Fibroblast of lung (primary cell): ENCODE measurements around the gene CRP. TPM values are rescaled to one million over a fixed set of nuclear protein-coding genes. Genes with fewer than 3 reads are reported as not detected.

Experiments used
- DNase-seq, 2 donors: peaks; one replicate each; pipeline versions ENCODE4 v3.0.0 to v3.0.0-alpha.2; 2010; ENCODE audit warnings: low read depth in 2 of 2
- H2AFZ ChIP-seq: 2 replicates; pipeline ENCODE4 v1.5.1; 2012; ENCODE audit warnings: low read length, control low read depth, inconsistent platforms
- H3K27ac ChIP-seq: 2 replicates; pipeline ENCODE4 v1.5.1; 2011; ENCODE audit warnings: low read length, control low read depth; ENCODE audit not compliant: insufficient read depth
- H3K27me3 ChIP-seq: 2 replicates; pipeline ENCODE4 v1.5.1; 2011; ENCODE audit warnings: mild to moderate bottlenecking, low read length; ENCODE audit not compliant: control insufficient read depth, insufficient read depth
- H3K36me3 ChIP-seq: 2 replicates; pipeline ENCODE4 v1.5.1; 2011; ENCODE audit warnings: low read length; ENCODE audit not compliant: control insufficient read depth, insufficient read depth
- H3K4me1 ChIP-seq: 2 replicates; pipeline ENCODE4 v1.5.1; 2011; ENCODE audit warnings: low read length; ENCODE audit not compliant: control insufficient read depth, insufficient read depth; ENCODE audit errors: extremely low read depth
- H3K4me2 ChIP-seq: 2 replicates; pipeline ENCODE4 v1.5.1; 2011; ENCODE audit warnings: low read length, control low read depth; ENCODE audit not compliant: insufficient read depth; ENCODE audit errors: extremely low read depth
- H3K4me3 ChIP-seq, 4 experiments: fragments of 200-600 bp in 1 of 4; sonication (generic) in 1 of 4; replicated peaks in 1 of 4; 2 replicates each; pipeline ENCODE4 v1.5.1; 2011 to 2016; ENCODE audit warnings: low read length in 4 of 4, low read depth in 3 of 4, mild to moderate bottlenecking in 3 of 4, control low read depth in 2 of 4, inconsistent platforms in 1 of 4, mixed read lengths in 1 of 4; ENCODE audit not compliant: insufficient read depth in 1 of 4; ENCODE audit errors: control extremely low read depth in 1 of 4
- H3K79me2 ChIP-seq: 2 replicates; pipeline ENCODE4 v1.5.1; 2012; ENCODE audit warnings: mild to moderate bottlenecking, low read length, inconsistent platforms; ENCODE audit not compliant: control insufficient read depth, insufficient read depth
- H3K9ac ChIP-seq: 2 replicates; pipeline ENCODE4 v1.5.1; 2011; ENCODE audit warnings: mild to moderate bottlenecking, low read length, control low read depth; ENCODE audit not compliant: insufficient read depth
- H3K9me3 ChIP-seq: 2 replicates; pipeline ENCODE4 v1.5.1; 2012; ENCODE audit warnings: low read depth, low read length; ENCODE audit not compliant: control insufficient read depth, insufficient read depth
- H4K20me1 ChIP-seq: 2 replicates; pipeline ENCODE4 v1.5.1; 2011; ENCODE audit warnings: low read length; ENCODE audit not compliant: control insufficient read depth, insufficient read depth; ENCODE audit errors: extremely low read depth
- EZH2 ChIP-seq: IDR thresholded peaks from 2 replicates; pipeline ENCODE4 v1.5.1; 2012; ENCODE audit warnings: low read length, control low read depth, mild to moderate bottlenecking; ENCODE audit errors: missing control alignments
- polyA plus RNA-seq, 2 donors: library from polyadenylated mRNA; depleted of rRNA in 1 of 2; stranded (reverse) in 1 of 2; unstranded in 1 of 2; fragments of >200 nt; gene quantifications; 2 replicates each; pipeline ENCODE4 v1.2.1, GENCODE V29; 2011 to 2012; ENCODE audit warnings: missing spikeins in 1 of 2
- total RNA-seq: library from RNA; depleted of rRNA; stranded (reverse); fragments of >200 nt; gene quantifications from 2 replicates; pipeline ENCODE4 v1.2.1, GENCODE V29; 2014
- TF ChIP-seq, protein P1 (sequence below), 2 donors: IDR thresholded peaks in 1 of 2; conservative IDR thresholded peaks in 1 of 2; 1 replicate in 1 of 2; 2 replicates in 1 of 2; pipeline ENCODE4 v1.5.1; 2011 to 2012; ENCODE audit warnings: low read length in 2 of 2, control low read depth in 1 of 2, inconsistent platforms in 1 of 2, low read depth in 1 of 2, mild to moderate bottlenecking in 1 of 2

CRP gene
- total and polyA plus RNA-seq, 2 donors (not counting 1 experiment from before 2014, with no cell fraction given) = not detected

- Histone ChIP-seq H3K36me3 (no peaks in the 10 kb centered on the region), H4K20me1 (no peaks in the 10 kb centered on the region), H3K27ac (no peak overlapping the region), H3K4me3 (no peak overlapping the region), H3K9ac (no peak overlapping the region), H3K9me3 (no peaks in the 10 kb centered on the region), H3K79me2 (no peaks in the 10 kb centered on the region), H3K27me3 (no peaks in the 10 kb centered on the region), H3K4me2 (no peak overlapping the region), H3K4me1 (no peaks in the 10 kb centered on the region), H2AFZ (no peak overlapping the region)
- DNase-seq = no peak
- TF ChIP-seq, protein P1, sequence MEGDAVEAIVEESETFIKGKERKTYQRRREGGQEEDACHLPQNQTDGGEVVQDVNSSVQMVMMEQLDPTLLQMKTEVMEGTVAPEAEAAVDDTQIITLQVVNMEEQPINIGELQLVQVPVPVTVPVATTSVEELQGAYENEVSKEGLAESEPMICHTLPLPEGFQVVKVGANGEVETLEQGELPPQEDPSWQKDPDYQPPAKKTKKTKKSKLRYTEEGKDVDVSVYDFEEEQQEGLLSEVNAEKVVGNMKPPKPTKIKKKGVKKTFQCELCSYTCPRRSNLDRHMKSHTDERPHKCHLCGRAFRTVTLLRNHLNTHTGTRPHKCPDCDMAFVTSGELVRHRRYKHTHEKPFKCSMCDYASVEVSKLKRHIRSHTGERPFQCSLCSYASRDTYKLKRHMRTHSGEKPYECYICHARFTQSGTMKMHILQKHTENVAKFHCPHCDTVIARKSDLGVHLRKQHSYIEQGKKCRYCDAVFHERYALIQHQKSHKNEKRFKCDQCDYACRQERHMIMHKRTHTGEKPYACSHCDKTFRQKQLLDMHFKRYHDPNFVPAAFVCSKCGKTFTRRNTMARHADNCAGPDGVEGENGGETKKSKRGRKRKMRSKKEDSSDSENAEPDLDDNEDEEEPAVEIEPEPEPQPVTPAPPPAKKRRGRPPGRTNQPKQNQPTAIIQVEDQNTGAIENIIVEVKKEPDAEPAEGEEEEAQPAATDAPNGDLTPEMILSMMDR (conservative IDR thresholded peaks at IDR 0.05 in 1 of 2, IDR thresholded peaks at IDR 0.05 in 1 of 2; ENCODE audit: low read depth in 1 of 2, low read length in 2 of 2) = no peak
- no peak for TF ChIP-seq EZH2
Measured at GRCh38 chr1:159700312-159700711, 14.1 kb downstream of the CRP start.

GRCh38 chr1:159699653-159700052 lies 14.7 kb downstream of the CRP start:
- no peaks in the 10 kb centered on the region for H3K79me2 ChIP-seq
- no peak overlapping the region for H3K27ac ChIP-seq
- H3K4me1 ChIP-seq = no peaks in the 10 kb centered on the region
- TF ChIP-seq, protein P1 (conservative IDR thresholded peaks at IDR 0.05 in 1 of 2, IDR thresholded peaks at IDR 0.05 in 1 of 2; ENCODE audit: low read depth in 1 of 2, low read length in 2 of 2) = no peak
- no peak for TF ChIP-seq EZH2
- H4K20me1 ChIP-seq = no peaks in the 10 kb centered on the region
- H3K4me2 ChIP-seq = no peak overlapping the region
- no peak overlapping the region for H3K4me3 ChIP-seq
- H3K9me3 ChIP-seq = no peaks in the 10 kb centered on the region
- H3K36me3 ChIP-seq = no peaks in the 10 kb centered on the region
- no peaks in the 10 kb centered on the region for H3K27me3 ChIP-seq
- H3K9ac ChIP-seq = no peak overlapping the region
- no peak overlapping the region for H2AFZ ChIP-seq
- no peak for DNase-seq

DNA sequence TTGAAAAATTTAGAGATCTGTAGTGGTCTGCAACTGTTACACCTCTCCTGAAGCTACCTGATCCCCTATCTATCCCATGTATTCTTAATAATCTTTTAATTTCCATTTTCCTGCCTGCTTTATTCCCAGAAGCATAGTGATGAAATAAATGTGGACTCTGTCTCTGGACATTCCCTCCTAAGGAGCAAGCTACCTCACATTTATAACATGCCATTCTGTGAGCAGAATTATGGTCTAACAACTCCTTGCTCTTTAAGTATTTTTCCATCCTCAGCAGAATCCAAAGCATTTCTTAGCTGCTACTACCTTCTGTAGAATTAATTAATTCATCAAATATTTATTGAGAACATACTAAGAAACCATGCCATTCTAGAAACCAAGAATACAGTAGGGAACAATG lies 15.1 kb downstream of the CRP start:
- Histone ChIP-seq H3K27ac (no peak overlapping the region), H3K27me3 (no peaks in the 10 kb centered on the region), H2AFZ (no peak overlapping the region), H3K9me3 (no peaks in the 10 kb centered on the region), H4K20me1 (no peaks in the 10 kb centered on the region), H3K36me3 (no peaks in the 10 kb centered on the region), H3K4me1 (no peaks in the 10 kb centered on the region), H3K79me2 (no peaks in the 10 kb centered on the region), H3K4me2 (no peak overlapping the region), H3K4me3 (no peak overlapping the region), H3K9ac (no peak overlapping the region)
- no peak for DNase-seq
- TF ChIP-seq, protein P1 (conservative IDR thresholded peaks at IDR 0.05 in 1 of 2, IDR thresholded peaks at IDR 0.05 in 1 of 2; ENCODE audit: low read depth in 1 of 2, low read length in 2 of 2) = no peak
- TF ChIP-seq EZH2 = no peak
